Measurements from ENCODE around the gene EMILIN1.

- TF ChIP-seq POLR2A (IDR thresholded peaks at IDR 0.05) = no peak
- TF ChIP-seq CTCF (IDR thresholded peaks at IDR 0.05) = no peak
Measured at GRCh38 chr2:27117995-27118524, 39.6 kb downstream of the EMILIN1 start.
